C4-2B (cell line): ENCODE measurements around the gene PCDH17.

Experiments used
- ZFX ChIP-seq: fragments of 450-650 bp; IDR thresholded peaks from 2 replicates; pipeline ENCODE4 v1.6.1; 2017
- TF ChIP-seq, protein P1 (sequence below): fragments of 450-650 bp; conservative IDR thresholded peaks from 2 replicates; pipeline ENCODE4 v1.5.1; 2017; ENCODE audit warnings: mild to moderate bottlenecking

- TF ChIP-seq, protein P1, sequence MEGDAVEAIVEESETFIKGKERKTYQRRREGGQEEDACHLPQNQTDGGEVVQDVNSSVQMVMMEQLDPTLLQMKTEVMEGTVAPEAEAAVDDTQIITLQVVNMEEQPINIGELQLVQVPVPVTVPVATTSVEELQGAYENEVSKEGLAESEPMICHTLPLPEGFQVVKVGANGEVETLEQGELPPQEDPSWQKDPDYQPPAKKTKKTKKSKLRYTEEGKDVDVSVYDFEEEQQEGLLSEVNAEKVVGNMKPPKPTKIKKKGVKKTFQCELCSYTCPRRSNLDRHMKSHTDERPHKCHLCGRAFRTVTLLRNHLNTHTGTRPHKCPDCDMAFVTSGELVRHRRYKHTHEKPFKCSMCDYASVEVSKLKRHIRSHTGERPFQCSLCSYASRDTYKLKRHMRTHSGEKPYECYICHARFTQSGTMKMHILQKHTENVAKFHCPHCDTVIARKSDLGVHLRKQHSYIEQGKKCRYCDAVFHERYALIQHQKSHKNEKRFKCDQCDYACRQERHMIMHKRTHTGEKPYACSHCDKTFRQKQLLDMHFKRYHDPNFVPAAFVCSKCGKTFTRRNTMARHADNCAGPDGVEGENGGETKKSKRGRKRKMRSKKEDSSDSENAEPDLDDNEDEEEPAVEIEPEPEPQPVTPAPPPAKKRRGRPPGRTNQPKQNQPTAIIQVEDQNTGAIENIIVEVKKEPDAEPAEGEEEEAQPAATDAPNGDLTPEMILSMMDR = no peak
- TF ChIP-seq ZFX = no peak
These were observed 33.9 kb downstream of the PCDH17 start for GRCh38 chr13:57665481-57665880.
